Body of pancreas (tissue), 4 donors: ENCODE data around the gene TMEM243. TPM values are rescaled to one million over a fixed set of nuclear protein-coding genes. Genes with fewer than 3 reads are reported as not detected.

Source experiments
- ATAC-seq: fragments of 150-250 bp; one replicate; pipeline ENCODE4 v1.9.1; 2016
- DNase-seq, 4 donors: peaks; one replicate each; pipeline ENCODE4 v3.0.0-alpha.2; 2019
- H3K27ac ChIP-seq, 4 donors: fragments of 200-600 bp; sonication (generic); 1 replicate in 3 of 4; 2 replicates in 1 of 4; pipeline versions ENCODE4 v1.5.1 to v1.6.1; 2016 to 2019; ENCODE audit warnings: mild to moderate bottlenecking in 1 of 4, mixed read lengths in 1 of 4, moderate library complexity in 1 of 4
- H3K27me3 ChIP-seq, 2 donors: fragments of 200-600 bp; sonication (generic); one replicate each; pipeline ENCODE4 v1.6.0; 2016; ENCODE audit warnings: mild to moderate bottlenecking in 1 of 2
- H3K36me3 ChIP-seq, 2 donors: fragments of 200-600 bp; sonication (generic); replicated peaks in 1 of 2; 2 replicates each; pipeline ENCODE4 v1.5.1; 2016; ENCODE audit warnings: low read depth in 2 of 2; ENCODE audit not compliant: insufficient read depth in 1 of 2
- H3K4me1 ChIP-seq: fragments of 200-600 bp; sonication (generic); one replicate; pipeline ENCODE4 v1.6.0; 2016
- H3K4me3 ChIP-seq, 2 donors: fragments of 200-600 bp; sonication (generic); 1 replicate in 1 of 2; 2 replicates in 1 of 2; pipeline ENCODE4 v1.5.1; 2016 to 2019
- H3K9me3 ChIP-seq, 3 donors: fragments of 200-600 bp; sonication (generic); 1 replicate in 2 of 3; 2 replicates in 1 of 3; pipeline ENCODE4 v1.5.1; 2016
- CTCF ChIP-seq, 7 experiments: fragments of 450-650 bp in 4 of 7; fragments of 200-600 bp in 3 of 7; sonication (generic) in 3 of 7; IDR thresholded peaks; one replicate each; pipeline ENCODE4 v1.5.1; 2016 to 2019; ENCODE audit warnings: antibody characterized with exemption in 7 of 7
- POLR2A ChIP-seq, 3 donors: fragments of 450-650 bp; IDR thresholded peaks; one replicate each; pipeline ENCODE4 v1.6.1; 2016; ENCODE audit warnings: antibody characterized with exemption in 3 of 3, mild to moderate bottlenecking in 2 of 3
- WGBS, 2 donors: methylation state at CpG; one replicate each; pipeline ENCODE4 v1.1.5; 2017; 5-methylcytosine and 5-hydroxymethylcytosine counted together
- intact Hi-C: fragments of 100-400 bp; cut with DNase I; formaldehyde crosslinking; loops from one replicate; pipeline ENCODE4 v1.15.1; 2023
- total RNA-seq, 2 donors: library from RNA; depleted of rRNA; stranded (reverse); fragments of >200 nt; gene quantifications; one replicate each; pipeline ENCODE4 v1.1.0, GENCODE V29; 2016

TMEM243 gene
- total RNA-seq, 2 donors from 2014 or later: 36.6 to 43.8 TPM

- TF ChIP-seq POLR2A (IDR thresholded peaks at IDR 0.05): no peak
- TF ChIP-seq CTCF (IDR thresholded peaks at IDR 0.05): no peak
- H3K27me3 ChIP-seq: no peaks in the 10 kb centered on the region
- DNase-seq (no peak), ATAC-seq (no peak)
- peaks cover 13% of the 10 kb centered on the region for H3K4me1 ChIP-seq
- WGBS, 2 donors: 100% methylated on average over 1 of the region's 1 CpG
- peaks cover 0 to 1% (median 0%) of the 10 kb centered on the region in 3 donors for H3K9me3 ChIP-seq
- intact Hi-C loops: no loop called here
- peaks cover 14 to 18% of the 10 kb centered on the region in 2 donors for H3K36me3 ChIP-seq
- H3K27ac ChIP-seq: no peak overlapping the region
- no peak overlapping the region for H3K4me3 ChIP-seq
Measured at GRCh38 chr7:87199241-87199640, 20.3 kb downstream of the TMEM243 start.

- 92 to 100% methylated on average over 1 of the region's 1 CpG for WGBS, 2 donors
- no peak for TF ChIP-seq POLR2A (IDR thresholded peaks at IDR 0.05)
- no peak for TF ChIP-seq CTCF (IDR thresholded peaks at IDR 0.05)
- Histone ChIP-seq H3K4me3 (no peak overlapping the region), H3K36me3 (peaks cover 17 to 37% of the 10 kb centered on the region in 2 donors), H3K9me3 (no peaks in the 10 kb centered on the region), H3K27me3 (no peaks in the 10 kb centered on the region), H3K4me1 (no peaks in the 10 kb centered on the region), H3K27ac (no peak overlapping the region)
- ATAC-seq: no peak
- intact Hi-C loops: no loop called here
- DNase-seq: no peak
Measured at GRCh38 chr7:87193912-87194311, 25.6 kb downstream of the TMEM243 start.

- H3K9me3 ChIP-seq: no peaks in the 10 kb centered on the region
- peaks cover 17 to 40% of the 10 kb centered on the region in 2 donors for H3K36me3 ChIP-seq
- DNase-seq: no peak
- H3K4me3 ChIP-seq: no peak overlapping the region
- intact Hi-C loops: no loop called here
- no peaks in the 10 kb centered on the region for H3K27me3 ChIP-seq
- no peaks in the 10 kb centered on the region for H3K4me1 ChIP-seq
- ATAC-seq: no peak
- 61 to 64% methylated on average over 6 of the region's 6 CpGs for WGBS, 2 donors
- TF ChIP-seq POLR2A (IDR thresholded peaks at IDR 0.05): no peak
- TF ChIP-seq CTCF (IDR thresholded peaks at IDR 0.05): no peak
- no peak overlapping the region for H3K27ac ChIP-seq
Measured at GRCh38 chr7:87192784-87193487, 26.6 kb downstream of the TMEM243 start.

- Histone ChIP-seq H3K4me3 (no peak overlapping the region), H3K27me3 (no peaks in the 10 kb centered on the region), H3K4me1 (no peaks in the 10 kb centered on the region), H3K9me3 (no peaks in the 10 kb centered on the region), H3K36me3 (peaks cover 17 to 40% of the 10 kb centered on the region in 2 donors), H3K27ac (no peak overlapping the region)
- TF ChIP-seq POLR2A (IDR thresholded peaks at IDR 0.05) (no peak), CTCF (IDR thresholded peaks at IDR 0.05) (no peak)
- intact Hi-C loops: no loop called here
- ATAC-seq (no peak), DNase-seq (no peak)
- 91 to 92% methylated on average over 3 of the region's 3 CpGs for WGBS, 2 donors
Measured at GRCh38 chr7:87190783-87191182, 28.7 kb downstream of the TMEM243 start.

- no peaks in the 10 kb centered on the region for H3K9me3 ChIP-seq
- no peak overlapping the region for H3K4me3 ChIP-seq
- ATAC-seq (no peak), DNase-seq (no peak)
- no peak overlapping the region for H3K27ac ChIP-seq
- TF ChIP-seq CTCF (IDR thresholded peaks at IDR 0.05): no peak
- intact Hi-C loops: no loop called here
- H3K4me1 ChIP-seq: no peaks in the 10 kb centered on the region
- no peaks in the 10 kb centered on the region for H3K27me3 ChIP-seq
- H3K36me3 ChIP-seq: peaks cover 4 to 29% of the 10 kb centered on the region in 2 donors
- 89 to 91% methylated on average over 2 of the region's 2 CpGs for WGBS, 2 donors
Measured at GRCh38 chr7:87188930-87189329, 30.6 kb downstream of the TMEM243 start.
